HepG2 (cell line): ENCODE data around the gene METTL1. TPM values are rescaled to one million over a fixed set of nuclear protein-coding genes. Genes with fewer than 3 reads are reported as not detected.

Source experiments
- ATAC-seq: fragments of 200-7000 bp; cut with Tn5 transposase; 3 replicates; pipeline ENCODE4 v1.9.1; 2020; ENCODE audit warnings: mild to moderate bottlenecking, moderate library complexity
- BruUV-seq: library from RNA; stranded (reverse); fragments of 400-500 nt; replicated peaks from 2 replicates; lab custom pipeline; 2021; lab: Mats Ljungman, UMichigan
- CTCF ChIA-PET: fragments of 300-600 bp; formaldehyde crosslinking; extraction: SDS; loops from one replicate; lab custom pipeline; 2021; ENCODE audit warnings: low total read pairs, inconsistent platforms, low intra/inter-chr PET ratio; lab: Yijun Ruan, JAX
- POLR2A ChIA-PET: fragments of 350-600 bp; sonication (Branson Sonifier 250); formaldehyde crosslinking; loops from one replicate; lab custom pipeline; 2020; ENCODE audit warnings: antibody characterized with exemption, inconsistent platforms; lab: Yijun Ruan, JAX
- DNase-seq: peaks from one replicate; pipeline ENCODE4 v3.0.0-alpha.2; 2015; ENCODE audit warnings: low spot score
- FAIRE-seq: peaks from 3 replicates; lab custom pipeline; 2011; peaks lifted over from hg19 to GRCh38; lab: Jason Lieb, UNC
- H2AFZ ChIP-seq: one replicate; pipeline ENCODE4 v1.6.1; 2011; ENCODE audit warnings: low read length, inconsistent platforms
- H3K27ac ChIP-seq: fragments of 300-600 bp; 3 replicates; pipeline ENCODE4 v1.8.0; 2011; ENCODE audit warnings: mixed run types, mild to moderate bottlenecking, mixed read lengths, low read length, inconsistent platforms; ENCODE audit not compliant: insufficient read depth; ENCODE audit errors: extremely low read length
- H3K27me3 ChIP-seq, 2 experiments: fragments of 200-600 bp in 1 of 2; 2 replicates in 1 of 2; 3 replicates in 1 of 2; pipeline versions ENCODE4 v1.6.0 to v1.8.0; 2011; ENCODE audit warnings: low read length in 2 of 2, mild to moderate bottlenecking in 2 of 2, moderate library complexity in 2 of 2, inconsistent platforms in 1 of 2; ENCODE audit not compliant: insufficient read depth in 2 of 2, control insufficient read depth in 1 of 2
- H3K36me3 ChIP-seq, 2 experiments: fragments of 200-600 bp in 1 of 2; replicated peaks in 1 of 2; 2 replicates in 1 of 2; 3 replicates in 1 of 2; pipeline versions ENCODE4 v1.5.1 to v1.8.0; 2011; ENCODE audit warnings: low read length in 2 of 2, inconsistent platforms in 1 of 2; ENCODE audit not compliant: insufficient read depth in 2 of 2, control insufficient read depth in 1 of 2
- H3K4me1 ChIP-seq: 2 replicates; pipeline ENCODE4 v1.5.1; 2012; ENCODE audit warnings: low read length, inconsistent platforms; ENCODE audit not compliant: insufficient read depth
- H3K4me2 ChIP-seq: 2 replicates; pipeline ENCODE4 v1.6.0; 2011; ENCODE audit warnings: low read depth, low read length, inconsistent platforms
- H3K4me3 ChIP-seq, 3 experiments: fragments of 200-600 bp in 1 of 3; sonication (generic), shearing (Covaris generic) in 1 of 3; replicated peaks in 1 of 3; 2 replicates each; pipeline ENCODE4 v1.5.1; 2011 to 2016; ENCODE audit warnings: low read length in 3 of 3, inconsistent platforms in 2 of 3, low read depth in 2 of 3, mild to moderate bottlenecking in 2 of 3, control low read depth in 1 of 3, mixed read lengths in 1 of 3; ENCODE audit not compliant: insufficient read depth in 1 of 3
- H3K79me2 ChIP-seq: one replicate; pipeline ENCODE4 v1.6.1; 2011; ENCODE audit warnings: low read length, inconsistent platforms; ENCODE audit not compliant: insufficient read depth
- H3K9ac ChIP-seq: 2 replicates; pipeline ENCODE4 v1.6.0; 2011; ENCODE audit warnings: mild to moderate bottlenecking, low read depth, low read length, inconsistent platforms; ENCODE audit not compliant: insufficient read depth
- H3K9me3 ChIP-seq: 2 replicates; pipeline ENCODE4 v1.5.1; 2012; ENCODE audit warnings: mild to moderate bottlenecking, low read length
- H4K20me1 ChIP-seq: 2 replicates; pipeline ENCODE4 v1.6.0; 2011; ENCODE audit warnings: inconsistent platforms, mild to moderate bottlenecking, low read length, moderate library complexity; ENCODE audit not compliant: insufficient read depth
- ATF4 ChIP-seq, 2 experiments: fragments of 450-650 bp in 1 of 2; sonication (generic) in 1 of 2; formaldehyde crosslinking; IDR thresholded peaks; 2 replicates each; pipeline versions ENCODE4 v1.5.0 to v1.8.0; 2020 to 2022; ENCODE audit warnings: mild to moderate bottlenecking in 1 of 2, missing genetic modification reagents in 1 of 2
- FOSL2 ChIP-seq: sonication (generic); formaldehyde crosslinking; IDR thresholded peaks from 2 replicates; pipeline ENCODE4 v1.4.0; 2020; ENCODE audit warnings: missing genetic modification reagents
- GATA4 ChIP-seq: sonication (generic); IDR thresholded peaks from 2 replicates; pipeline ENCODE4 v1.6.1; 2016; ENCODE audit warnings: antibody characterized with exemption, low read depth, borderline replicate concordance
- PHF5A ChIP-seq: IDR thresholded peaks from one replicate; pipeline ENCODE4 v1.6.1; 2018; ENCODE audit warnings: low read depth, missing genetic modification reagents; ENCODE audit not compliant: unreplicated experiment
- RELA ChIP-seq: sonication (generic); formaldehyde crosslinking; IDR thresholded peaks from 2 replicates; pipeline ENCODE4 v1.4.0; 2020; ENCODE audit warnings: missing genetic modification reagents
- SIN3A ChIP-seq: IDR thresholded peaks from 2 replicates; pipeline ENCODE4 v1.6.1; 2011; ENCODE audit warnings: low read depth, mild to moderate bottlenecking, control low read depth, low read length, borderline replicate concordance
- ZGPAT ChIP-seq: IDR thresholded peaks from 2 replicates; pipeline ENCODE4 v1.6.1; 2016; ENCODE audit warnings: mild to moderate bottlenecking
- ZNF317 ChIP-seq: sonication (generic); formaldehyde crosslinking; IDR thresholded peaks from 2 replicates; pipeline ENCODE4 v1.5.0; 2020; ENCODE audit warnings: mild to moderate bottlenecking, missing genetic modification reagents
- ZNF350 ChIP-seq: sonication (generic); formaldehyde crosslinking; IDR thresholded peaks from 2 replicates; pipeline ENCODE4 v1.4.0; 2020; ENCODE audit warnings: mild to moderate bottlenecking, low read depth, missing genetic modification reagents, borderline replicate concordance
- ZNF761 ChIP-seq: sonication (generic); formaldehyde crosslinking; conservative IDR thresholded peaks from 2 replicates; pipeline ENCODE4 v1.4.0; 2020; ENCODE audit warnings: mild to moderate bottlenecking, missing genetic modification reagents
- WGBS: methylation state at CpG from one replicate; pipeline ENCODE4 v1.1.6; 2017; ENCODE audit warnings: low lambda C conversion rate; 5-methylcytosine and 5-hydroxymethylcytosine counted together
- in situ Hi-C: cut with HindIII; loops from 2 replicates; pipeline ENCODE4 v1.10.0; 2017; ENCODE audit warnings: low pct_unique_long_range_greater_than_20kb; ENCODE audit not compliant: extremely low pct_ligation_motif_present
- intact Hi-C: fragments of 100-400 bp; cut with micrococcal nuclease; formaldehyde crosslinking; loops from one replicate; pipeline ENCODE4 v1.10.0; 2022; ENCODE audit not compliant: unreplicated experiment
- polyA plus RNA-seq, 8 experiments: library from polyadenylated mRNA; depleted of rRNA in 3 of 8; stranded (reverse) in 7 of 8; unstranded in 1 of 8; fragments of >200 nt; fragmentation: Illumina TruSeq in 4 of 8; extraction: Trizol in 4 of 8; gene quantifications; 2 replicates each; pipeline versions ENCODE4 v1.2.1 to v1.2.3, GENCODE V29; 2011 to 2016; ENCODE audit warnings: low read depth in 4 of 8, missing spikeins in 1 of 8, mixed read lengths in 1 of 8; ENCODE audit not compliant: insufficient read depth in 1 of 8
- total RNA-seq, 5 experiments: library from RNA; depleted of rRNA; stranded (reverse); fragments of >200 nt; fragmentation: Illumina TruSeq; extraction: Trizol; gene quantifications; 2 replicates each; pipeline ENCODE4 v1.2.3, GENCODE V29; 2016; ENCODE audit warnings: low read depth in 1 of 5
- TF ChIP-seq, protein P1 (sequence below): sonication (generic); formaldehyde crosslinking; IDR thresholded peaks from 2 replicates; pipeline ENCODE4 v1.5.1; 2020; ENCODE audit warnings: mild to moderate bottlenecking, missing genetic modification reagents, moderate library complexity
- TF ChIP-seq, protein P2 (sequence below): sonication (generic); formaldehyde crosslinking; IDR thresholded peaks from 2 replicates; pipeline ENCODE4 v1.4.0; 2020; ENCODE audit warnings: missing genetic modification reagents

The METTL1 gene
- total and polyA plus RNA-seq, 2 of the 13 experiments (the other 11 are each of a cell fraction or from before 2014, with no cell fraction given) = 34.7 to 36.9 TPM

DNA sequence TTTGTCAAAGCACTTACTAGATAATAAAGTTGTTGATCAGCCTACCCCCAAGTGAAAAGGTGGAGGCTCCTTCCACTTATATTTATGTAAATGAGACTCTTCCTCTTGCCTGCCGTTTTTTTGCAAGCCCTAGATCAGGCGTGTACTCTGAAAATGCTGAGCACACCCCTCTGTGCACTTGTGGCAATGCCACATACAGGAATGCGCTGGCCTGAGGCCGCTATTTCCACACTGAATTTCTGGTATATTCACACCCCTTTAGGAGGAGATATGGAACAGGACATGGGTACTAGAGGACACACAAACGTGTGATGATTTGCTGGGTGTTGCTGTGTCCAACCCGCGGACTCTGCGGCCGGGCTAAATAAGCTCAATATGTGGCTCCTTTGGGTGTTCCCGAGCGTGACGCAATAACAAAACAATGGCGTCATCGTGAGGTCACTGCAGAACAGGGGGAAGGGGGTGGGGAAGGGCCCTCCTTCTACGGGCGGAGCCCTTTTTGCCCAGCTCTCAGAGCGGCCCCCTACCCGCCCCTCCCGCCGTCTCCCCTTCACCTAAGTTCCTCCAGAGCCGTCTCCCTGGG lies 27.6 kb downstream of the METTL1 start:
- 2% methylated on average over 12 of the region's 21 CpGs for WGBS
- TF ChIP-seq, protein P1, sequence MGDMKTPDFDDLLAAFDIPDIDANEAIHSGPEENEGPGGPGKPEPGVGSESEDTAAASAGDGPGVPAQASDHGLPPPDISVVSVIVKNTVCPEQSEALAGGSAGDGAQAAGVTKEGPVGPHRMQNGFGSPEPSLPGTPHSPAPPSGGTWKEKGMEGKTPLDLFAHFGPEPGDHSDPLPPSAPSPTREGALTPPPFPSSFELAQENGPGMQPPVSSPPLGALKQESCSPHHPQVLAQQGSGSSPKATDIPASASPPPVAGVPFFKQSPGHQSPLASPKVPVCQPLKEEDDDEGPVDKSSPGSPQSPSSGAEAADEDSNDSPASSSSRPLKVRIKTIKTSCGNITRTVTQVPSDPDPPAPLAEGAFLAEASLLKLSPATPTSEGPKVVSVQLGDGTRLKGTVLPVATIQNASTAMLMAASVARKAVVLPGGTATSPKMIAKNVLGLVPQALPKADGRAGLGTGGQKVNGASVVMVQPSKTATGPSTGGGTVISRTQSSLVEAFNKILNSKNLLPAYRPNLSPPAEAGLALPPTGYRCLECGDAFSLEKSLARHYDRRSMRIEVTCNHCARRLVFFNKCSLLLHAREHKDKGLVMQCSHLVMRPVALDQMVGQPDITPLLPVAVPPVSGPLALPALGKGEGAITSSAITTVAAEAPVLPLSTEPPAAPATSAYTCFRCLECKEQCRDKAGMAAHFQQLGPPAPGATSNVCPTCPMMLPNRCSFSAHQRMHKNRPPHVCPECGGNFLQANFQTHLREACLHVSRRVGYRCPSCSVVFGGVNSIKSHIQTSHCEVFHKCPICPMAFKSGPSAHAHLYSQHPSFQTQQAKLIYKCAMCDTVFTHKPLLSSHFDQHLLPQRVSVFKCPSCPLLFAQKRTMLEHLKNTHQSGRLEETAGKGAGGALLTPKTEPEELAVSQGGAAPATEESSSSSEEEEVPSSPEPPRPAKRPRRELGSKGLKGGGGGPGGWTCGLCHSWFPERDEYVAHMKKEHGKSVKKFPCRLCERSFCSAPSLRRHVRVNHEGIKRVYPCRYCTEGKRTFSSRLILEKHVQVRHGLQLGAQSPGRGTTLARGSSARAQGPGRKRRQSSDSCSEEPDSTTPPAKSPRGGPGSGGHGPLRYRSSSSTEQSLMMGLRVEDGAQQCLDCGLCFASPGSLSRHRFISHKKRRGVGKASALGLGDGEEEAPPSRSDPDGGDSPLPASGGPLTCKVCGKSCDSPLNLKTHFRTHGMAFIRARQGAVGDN (CRISPR knock-in tag) = 0 out of 2 replicates have a peak, but pooled peaks have one; percentile 32
- peak; percentile 63; the same call in 1 of the 2 replicates for TF ChIP-seq ZNF317
- peak; percentile 17; the same call in 1 of the 2 replicates for TF ChIP-seq ZNF350 (CRISPR knock-in tag)
- 0 out of 2 replicates have a peak, but pooled peaks have one; percentile 15 for TF ChIP-seq SIN3A
- TF ChIP-seq FOSL2 (CRISPR knock-in tag) = peak; percentile 16; the same call in 1 of the 2 replicates
- no peak for TF ChIP-seq RELA (CRISPR knock-in tag)
- peak; percentile 41 for TF ChIP-seq PHF5A (CRISPR knock-in tag)
- peak; percentile 21; the same call in 1 of the 2 replicates for TF ChIP-seq GATA4
- no peak for TF ChIP-seq ZNF761 (CRISPR knock-in tag)
- peak; percentile 7 for TF ChIP-seq ZGPAT (CRISPR knock-in tag)
- TF ChIP-seq, protein P2, sequence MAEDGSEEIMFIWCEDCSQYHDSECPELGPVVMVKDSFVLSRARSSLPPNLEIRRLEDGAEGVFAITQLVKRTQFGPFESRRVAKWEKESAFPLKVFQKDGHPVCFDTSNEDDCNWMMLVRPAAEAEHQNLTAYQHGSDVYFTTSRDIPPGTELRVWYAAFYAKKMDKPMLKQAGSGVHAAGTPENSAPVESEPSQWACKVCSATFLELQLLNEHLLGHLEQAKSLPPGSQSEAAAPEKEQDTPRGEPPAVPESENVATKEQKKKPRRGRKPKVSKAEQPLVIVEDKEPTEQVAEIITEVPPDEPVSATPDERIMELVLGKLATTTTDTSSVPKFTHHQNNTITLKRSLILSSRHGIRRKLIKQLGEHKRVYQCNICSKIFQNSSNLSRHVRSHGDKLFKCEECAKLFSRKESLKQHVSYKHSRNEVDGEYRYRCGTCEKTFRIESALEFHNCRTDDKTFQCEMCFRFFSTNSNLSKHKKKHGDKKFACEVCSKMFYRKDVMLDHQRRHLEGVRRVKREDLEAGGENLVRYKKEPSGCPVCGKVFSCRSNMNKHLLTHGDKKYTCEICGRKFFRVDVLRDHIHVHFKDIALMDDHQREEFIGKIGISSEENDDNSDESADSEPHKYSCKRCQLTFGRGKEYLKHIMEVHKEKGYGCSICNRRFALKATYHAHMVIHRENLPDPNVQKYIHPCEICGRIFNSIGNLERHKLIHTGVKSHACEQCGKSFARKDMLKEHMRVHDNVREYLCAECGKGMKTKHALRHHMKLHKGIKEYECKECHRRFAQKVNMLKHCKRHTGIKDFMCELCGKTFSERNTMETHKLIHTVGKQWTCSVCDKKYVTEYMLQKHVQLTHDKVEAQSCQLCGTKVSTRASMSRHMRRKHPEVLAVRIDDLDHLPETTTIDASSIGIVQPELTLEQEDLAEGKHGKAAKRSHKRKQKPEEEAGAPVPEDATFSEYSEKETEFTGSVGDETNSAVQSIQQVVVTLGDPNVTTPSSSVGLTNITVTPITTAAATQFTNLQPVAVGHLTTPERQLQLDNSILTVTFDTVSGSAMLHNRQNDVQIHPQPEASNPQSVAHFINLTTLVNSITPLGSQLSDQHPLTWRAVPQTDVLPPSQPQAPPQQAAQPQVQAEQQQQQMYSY (CRISPR knock-in tag) = 0 out of 2 replicates have a peak, but pooled peaks have one; percentile 0
- TF ChIP-seq ATF4 (CRISPR knock-in tag; IDR thresholded peaks at IDR 0.05) = peak in 1 of 2 experiments; percentile 59; a peak in 1 of 4 replicates

More for the DNA sequence above, 27.6 kb downstream of the METTL1 start:
- Histone ChIP-seq H3K36me3 (peaks cover 3 to 31% of the 10 kb centered on the region in 2 experiments; a peak in 4 of 5 replicates), H2AFZ (no peak overlapping the region), H4K20me1 (no peaks in the 10 kb centered on the region), H3K27me3 (peaks cover 3 to 16% of the 10 kb centered on the region in 2 experiments; a peak in 3 of 5 replicates), H3K4me3 (peak overlapping the region; percentile 63 to 80 (median 71)), H3K9ac (peak overlapping the region; percentile 94), H3K27ac (peak overlapping the region; percentile 94), H3K4me1 (peaks cover 39% of the 10 kb centered on the region), H3K9me3 (no peaks in the 10 kb centered on the region), H3K4me2 (peak overlapping the region; percentile 96), H3K79me2 (peaks cover 10% of the 10 kb centered on the region)
- BruUV-seq = TSS peak; percentile 32
- POLR2A ChIA-PET = interaction anchor here (0.5 to 2.6 kb wide), 12 partner anchors 9 to 224 kb away, joined by 3 to 29 read pairs (median 6); partner anchors contain the start of genes CTDSP2, DDIT3, EEF1AKMT3 and METTL1
- ATAC-seq (peak; percentile 29), FAIRE-seq (no peak), DNase-seq (no peak)
- in situ Hi-C loops = no loop called here
- CTCF ChIA-PET = no interaction called here
- intact Hi-C loops = loop anchor here (1.0 kb wide), 1 partner anchor 8 kb away; the partner anchor contains the start of gene CDK4
